HCT116 (cell line): ENCODE measurements around the gene THADA. TPM values are rescaled to one million over a fixed set of nuclear protein-coding genes. Genes with fewer than 3 reads are reported as not detected.

Experiments used
- ATAC-seq: fragments of 200-7000 bp; cut with Tn5 transposase; 2 replicates; pipeline ENCODE4 v1.9.1; 2020; ENCODE audit warnings: mild to moderate bottlenecking, moderate library complexity
- BruUV-seq: library from RNA; stranded (reverse); fragments of 400-500 nt; replicated peaks from 2 replicates; lab custom pipeline; 2021; lab: Mats Ljungman, UMichigan
- CTCF ChIA-PET: fragments of 300-600 bp; sonication (Branson Sonifier 250); formaldehyde crosslinking; loops from one replicate; lab custom pipeline; 2021; ENCODE audit warnings: antibody characterized with exemption; lab: Charles Lee
- POLR2A ChIA-PET: fragments of 300-600, 350-600 bp; sonication (Branson Sonifier 250); formaldehyde crosslinking; loops from one replicate; lab custom pipeline; 2021; ENCODE audit warnings: antibody characterized with exemption; lab: Charles Lee
- RAD21 ChIA-PET, 2 experiments: fragments of 300-600 bp; sonication (Branson Sonifier 250); formaldehyde crosslinking; loops; one replicate each; lab custom pipeline; 2023; ENCODE audit warnings: low total read pairs in 2 of 2; ENCODE audit not compliant: uncharacterized antibody in 2 of 2, unreplicated experiment in 2 of 2, low non-redundant PET in 1 of 2; lab: Charles Lee
- DNase-seq: peaks from one replicate; pipeline ENCODE4 v3.0.0-alpha.2; 2010; ENCODE audit warnings: low read depth, low spot score
- H2AFZ ChIP-seq: fragments of 200-600 bp; shearing (Covaris generic), sonication (generic); 2 replicates; pipeline ENCODE4 v1.6.1; 2017; ENCODE audit warnings: low read depth, mixed run types, mixed read lengths, antibody characterized with exemption, low read length; ENCODE audit not compliant: poor library complexity, severe bottlenecking
- H3K27ac ChIP-seq: 2 replicates; pipeline ENCODE4 v1.5.1; 2012; ENCODE audit warnings: low read depth, low read length
- H3K27me3 ChIP-seq: fragments of 200-600 bp; sonication (generic); 2 replicates; pipeline ENCODE4 v1.6.1; 2016; ENCODE audit warnings: mixed run types, low read length, mixed read lengths; ENCODE audit not compliant: insufficient read depth
- H3K36me3 ChIP-seq, 2 experiments: fragments of 200-500 bp in 1 of 2; fragments of 200-600 bp in 1 of 2; sonication (Bioruptor generic) in 1 of 2; sonication (generic) in 1 of 2; 2 replicates each; pipeline versions ENCODE4 v1.5.1 to v1.6.1; 2014 to 2016; ENCODE audit warnings: low read length in 2 of 2, inconsistent platforms in 1 of 2, mixed read lengths in 1 of 2, mixed run types in 1 of 2; ENCODE audit not compliant: insufficient read depth in 2 of 2, control insufficient read depth in 1 of 2
- H3K4me1 ChIP-seq, 2 experiments: fragments of 200-600 bp in 1 of 2; sonication (generic) in 1 of 2; 2 replicates each; pipeline versions ENCODE4 v1.5.1 to v1.6.1; 2012 to 2017; ENCODE audit warnings: low read length in 2 of 2, inconsistent platforms in 1 of 2, mild to moderate bottlenecking in 1 of 2, mixed read lengths in 1 of 2, mixed run types in 1 of 2, moderate library complexity in 1 of 2; ENCODE audit not compliant: insufficient read depth in 2 of 2, control insufficient read depth in 1 of 2
- H3K4me2 ChIP-seq: fragments of 200-600 bp; sonication (generic); 2 replicates; pipeline ENCODE4 v1.6.1; 2017; ENCODE audit warnings: mixed run types, low read length, mixed read lengths
- H3K4me3 ChIP-seq, 2 experiments: fragments of 200-600 bp in 1 of 2; sonication (generic) in 1 of 2; replicated peaks in 1 of 2; 2 replicates each; pipeline ENCODE4 v1.5.1; 2011 to 2016; ENCODE audit warnings: low read length in 2 of 2, control low read depth in 1 of 2, low read depth in 1 of 2, mild to moderate bottlenecking in 1 of 2, mixed read lengths in 1 of 2, mixed run types in 1 of 2
- H3K79me2 ChIP-seq: fragments of 200-600 bp; sonication (generic); 2 replicates; pipeline ENCODE4 v1.6.1; 2017; ENCODE audit warnings: mild to moderate bottlenecking, mixed run types, low read length, moderate library complexity, mixed read lengths; ENCODE audit not compliant: insufficient read depth
- H3K9ac ChIP-seq: fragments of 200-600 bp; sonication (generic); 2 replicates; pipeline ENCODE4 v1.6.1; 2016; ENCODE audit warnings: low read length, mixed read lengths
- H3K9me2 ChIP-seq: fragments of 200-600 bp; sonication (generic), shearing (Covaris generic); 2 replicates; pipeline ENCODE4 v1.6.1; 2017; ENCODE audit warnings: mixed run types, mild to moderate bottlenecking, moderate library complexity; ENCODE audit not compliant: insufficient read depth
- H3K9me3 ChIP-seq, 2 experiments: fragments of 200-500 bp in 1 of 2; fragments of 200-600 bp in 1 of 2; sonication (Bioruptor generic) in 1 of 2; sonication (generic) in 1 of 2; 2 replicates each; pipeline ENCODE4 v1.6.1; 2014 to 2017; ENCODE audit warnings: low read length in 2 of 2, mixed read lengths in 2 of 2, inconsistent platforms in 1 of 2, low read depth in 1 of 2, mild to moderate bottlenecking in 1 of 2, mixed run types in 1 of 2, moderate library complexity in 1 of 2; ENCODE audit not compliant: control insufficient read depth in 1 of 2, insufficient read depth in 1 of 2
- H4K20me1 ChIP-seq: fragments of 200-600 bp; sonication (generic), shearing (Covaris generic); 2 replicates; pipeline ENCODE4 v1.6.1; 2017; ENCODE audit warnings: mixed run types, mild to moderate bottlenecking, moderate library complexity; ENCODE audit not compliant: insufficient read depth
- CTCF ChIP-seq, 3 experiments: fragments of 200-600 bp in 1 of 3; sonication (generic) in 1 of 3; IDR thresholded peaks in 2 of 3; conservative IDR thresholded peaks in 1 of 3; 2 replicates each; pipeline ENCODE4 v1.5.1; 2012 to 2017; ENCODE audit warnings: low read depth in 2 of 3, low read length in 2 of 3, antibody characterized with exemption in 1 of 3, borderline replicate concordance in 1 of 3, control low read depth in 1 of 3, mild to moderate bottlenecking in 1 of 3, mixed read lengths in 1 of 3, mixed run types in 1 of 3, moderate library complexity in 1 of 3; ENCODE audit not compliant: insufficient read depth in 1 of 3
- ELF1 ChIP-seq: IDR thresholded peaks from 2 replicates; pipeline ENCODE4 v1.6.1; 2012; ENCODE audit warnings: low read depth, borderline replicate concordance
- EZH2phosphoT487 ChIP-seq: fragments of 200-600 bp; IDR thresholded peaks from 2 replicates; pipeline ENCODE4 v1.6.1; 2018; ENCODE audit warnings: antibody characterized with exemption, borderline replicate concordance
- JUND ChIP-seq: IDR thresholded peaks from 2 replicates; pipeline ENCODE4 v1.6.1; 2012
- MAX ChIP-seq: IDR thresholded peaks from 2 replicates; pipeline ENCODE4 v1.6.1; 2012
- POLR2AphosphoS5 ChIP-seq: IDR thresholded peaks from 2 replicates; pipeline ENCODE4 v1.6.1; 2011; ENCODE audit warnings: mild to moderate bottlenecking, low read depth, low read length, moderate library complexity
- intact Hi-C: fragments of 100-400 bp; cut with micrococcal nuclease; formaldehyde crosslinking; loops from 2 replicates; pipeline ENCODE4 v1.10.0; 2022
- total RNA-seq: library from RNA; stranded (reverse); gene quantifications from one replicate; pipeline ENCODE4 v1.2.1, GENCODE V29; 2021; ENCODE audit not compliant: unreplicated experiment

The THADA gene
- total RNA-seq, 1 experiment from 2014 or later: 30.7 TPM

- intact Hi-C loops: no loop called here
- ATAC-seq: no peak
- ChIA-PET RAD21 (interaction anchor here in 1 of 2 experiments (0.7 kb wide), 1 partner anchor 55 kb away, joined by 4 read pairs; no protein-coding TSS in a partner anchor), CTCF (interaction anchor here (0.6 to 3.1 kb wide), 2 partner anchors 261 to 278 kb away, joined by 3 to 8 read pairs; no protein-coding TSS in a partner anchor), POLR2A (no interaction called here)
- Histone ChIP-seq H3K9ac (no peak overlapping the region), H3K27ac (peak overlapping the region; percentile 96; the same call in 1 of the 2 replicates), H3K9me3 (no peaks in the 10 kb centered on the region), H2AFZ (no peak overlapping the region), H3K4me2 (no peak overlapping the region), H3K4me3 (no peak overlapping the region), H3K4me1 (peaks cover 45 to 66% of the 10 kb centered on the region in 2 experiments), H4K20me1 (no peaks in the 10 kb centered on the region), H3K79me2 (peaks cover 48% of the 10 kb centered on the region), H3K27me3 (no peaks in the 10 kb centered on the region), H3K9me2 (no peaks in the 10 kb centered on the region), H3K36me3 (peaks cover 10 to 12% of the 10 kb centered on the region in 2 experiments; a peak in 3 of 4 replicates)
- TF ChIP-seq EZH2phosphoT487 (no peak), POLR2AphosphoS5 (peak; percentile 28; the same call in 1 of the 2 replicates), MAX (no peak), CTCF (IDR thresholded peaks at IDR 0.05 in 2 of 3, conservative IDR thresholded peaks at IDR 0.05 in 1 of 3; ENCODE audit: borderline replicate concordance in 1 of 3, insufficient read depth in 1 of 3, low read depth in 2 of 3, low read length in 2 of 3) (peak in 2 of 3 experiments; percentile 44 to 47; a peak in 4 of 6 replicates), JUND (no peak)
- BruUV-seq: no TSS peak
- no peak for DNase-seq
These were observed 371.7 kb downstream of the THADA start for GRCh38 chr2:43224131-43224570.

DNA sequence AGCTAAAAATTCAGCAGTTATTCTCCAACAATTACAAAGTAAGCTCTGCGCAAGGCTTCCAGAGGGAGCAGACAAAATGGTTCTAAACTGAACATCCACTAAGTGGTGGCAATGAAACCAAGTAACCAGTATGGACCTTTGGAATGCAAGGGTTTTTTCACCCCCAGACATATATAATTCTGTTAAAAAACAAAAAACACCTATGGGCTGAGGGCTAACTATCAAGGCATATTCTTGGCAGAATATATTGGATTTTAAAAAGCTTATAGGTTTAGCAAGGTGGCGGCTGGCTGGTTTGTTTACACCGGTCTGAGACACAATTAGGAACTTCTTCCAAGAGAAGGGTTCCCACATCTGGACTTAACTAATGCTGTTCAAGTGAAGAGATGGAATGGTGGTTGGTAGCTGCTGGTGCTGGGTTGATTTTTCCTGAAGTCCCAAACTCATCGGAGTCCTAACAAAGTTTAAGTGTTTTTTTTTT is 372.3 kb downstream of the THADA start:
- no peak overlapping the region for H3K9ac ChIP-seq
- H3K4me3 ChIP-seq: no peak overlapping the region
- no peak for DNase-seq
- peaks cover 48% of the 10 kb centered on the region for H3K79me2 ChIP-seq
- no peaks in the 10 kb centered on the region for H4K20me1 ChIP-seq
- RAD21 ChIA-PET: interaction anchor here in 1 of 2 experiments (0.7 kb wide), 1 partner anchor 54 kb away, joined by 4 read pairs; no protein-coding TSS in a partner anchor
- ATAC-seq: no peak
- H3K4me1 ChIP-seq: peaks cover 45 to 72% of the 10 kb centered on the region in 2 experiments
- H3K4me2 ChIP-seq: no peak overlapping the region
- no peaks in the 10 kb centered on the region for H3K9me3 ChIP-seq
- H3K9me2 ChIP-seq: no peaks in the 10 kb centered on the region
- peak overlapping the region; percentile 10; the same call in 1 of the 2 replicates for H3K27ac ChIP-seq
- CTCF ChIA-PET: interaction anchor here (3.1 kb wide), 1 partner anchor 261 kb away, joined by 8 read pairs; no protein-coding TSS in a partner anchor
- H3K27me3 ChIP-seq: no peaks in the 10 kb centered on the region
- no peak overlapping the region for H2AFZ ChIP-seq
- peaks cover 10 to 12% of the 10 kb centered on the region in 2 experiments; a peak in 3 of 4 replicates for H3K36me3 ChIP-seq
- intact Hi-C loops: no loop called here
- TF ChIP-seq ELF1: no peak
- no peak for TF ChIP-seq MAX
- no TSS peak for BruUV-seq
- POLR2A ChIA-PET: no interaction called here
